ENCODE results near the gene CYP4F8.
"Not testable (repeated sequence)": the region's sequence is repeated elsewhere in the genome, so short reads cannot be mapped to it uniquely, and the experiment has no call there.

The CYP4F8 gene, protein sequence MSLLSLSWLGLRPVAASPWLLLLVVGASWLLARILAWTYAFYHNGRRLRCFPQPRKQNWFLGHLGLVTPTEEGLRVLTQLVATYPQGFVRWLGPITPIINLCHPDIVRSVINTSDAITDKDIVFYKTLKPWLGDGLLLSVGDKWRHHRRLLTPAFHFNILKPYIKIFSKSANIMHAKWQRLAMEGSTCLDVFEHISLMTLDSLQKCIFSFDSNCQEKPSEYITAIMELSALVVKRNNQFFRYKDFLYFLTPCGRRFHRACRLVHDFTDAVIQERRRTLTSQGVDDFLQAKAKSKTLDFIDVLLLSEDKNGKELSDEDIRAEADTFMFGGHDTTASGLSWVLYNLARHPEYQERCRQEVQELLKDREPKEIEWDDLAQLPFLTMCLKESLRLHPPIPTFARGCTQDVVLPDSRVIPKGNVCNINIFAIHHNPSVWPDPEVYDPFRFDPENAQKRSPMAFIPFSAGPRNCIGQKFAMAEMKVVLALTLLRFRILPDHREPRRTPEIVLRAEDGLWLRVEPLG

DNA sequence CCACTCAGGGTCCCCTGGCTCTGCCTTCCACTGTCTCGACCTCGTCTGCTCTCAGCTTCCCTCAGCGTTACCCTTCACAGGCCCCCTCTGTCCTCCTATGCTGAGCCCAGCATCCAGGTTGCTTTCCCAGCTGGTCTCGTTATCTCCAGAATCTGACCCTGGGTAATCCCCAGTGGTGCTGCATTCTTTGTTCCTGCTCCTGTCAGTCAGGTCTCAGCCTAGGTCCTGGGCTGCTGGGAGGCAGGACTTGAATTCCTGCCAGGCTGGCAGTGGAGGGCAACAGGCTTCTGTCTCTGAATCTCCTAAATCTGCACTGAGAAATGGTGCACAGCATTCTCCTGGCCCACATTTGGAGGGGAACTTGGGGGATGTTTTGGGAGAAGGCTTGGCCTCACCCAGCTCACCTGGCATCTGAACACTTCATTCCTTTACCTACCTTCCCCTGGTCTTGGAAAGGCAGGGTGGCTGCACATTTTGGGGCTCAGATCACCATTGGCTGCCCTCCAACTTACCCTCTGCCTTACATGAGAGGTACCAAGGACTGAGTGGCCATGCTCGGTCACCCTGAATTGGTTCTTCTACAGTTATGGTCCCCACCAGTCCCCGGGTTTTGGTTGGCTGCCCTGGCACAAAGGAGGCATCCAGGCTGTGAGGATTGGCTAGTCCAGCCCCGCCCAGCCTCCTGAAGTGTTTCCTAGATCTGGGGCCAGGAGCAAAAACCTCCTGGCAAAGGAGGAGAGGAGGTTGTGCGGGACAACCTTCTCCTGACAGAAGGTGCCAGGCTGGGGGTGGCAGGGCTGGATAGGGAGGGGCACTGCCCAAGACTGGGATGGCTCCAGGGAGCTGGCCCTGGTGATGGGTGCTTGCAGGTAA is at the start of gene CYP4F8:
Gene CYP4F8, plus strand, starts transcription at position 712 of the 873 bp plus-strand sequence. CDS start 399 bp downstream, outside the sequence.
- DNase-seq: no peak

DNA sequence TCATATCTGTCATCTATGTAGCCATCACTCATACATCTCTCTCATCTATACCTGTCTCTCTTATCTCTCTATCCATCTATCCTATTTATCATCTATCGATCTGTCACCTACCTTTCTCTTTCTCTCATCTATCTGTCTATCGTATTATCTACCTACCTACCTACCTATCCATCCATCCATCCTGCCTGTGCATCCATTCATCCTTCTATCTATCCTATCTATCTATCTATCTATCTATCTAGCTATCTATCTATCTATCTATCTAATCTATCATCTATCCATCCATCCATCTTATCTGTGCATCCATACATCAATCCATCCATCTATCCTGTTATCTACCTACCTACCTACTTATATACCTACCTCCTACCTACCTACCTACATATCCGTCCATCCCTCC is 44.6 kb upstream of the CYP4F8 start:
- DNase-seq: no peak

DNA sequence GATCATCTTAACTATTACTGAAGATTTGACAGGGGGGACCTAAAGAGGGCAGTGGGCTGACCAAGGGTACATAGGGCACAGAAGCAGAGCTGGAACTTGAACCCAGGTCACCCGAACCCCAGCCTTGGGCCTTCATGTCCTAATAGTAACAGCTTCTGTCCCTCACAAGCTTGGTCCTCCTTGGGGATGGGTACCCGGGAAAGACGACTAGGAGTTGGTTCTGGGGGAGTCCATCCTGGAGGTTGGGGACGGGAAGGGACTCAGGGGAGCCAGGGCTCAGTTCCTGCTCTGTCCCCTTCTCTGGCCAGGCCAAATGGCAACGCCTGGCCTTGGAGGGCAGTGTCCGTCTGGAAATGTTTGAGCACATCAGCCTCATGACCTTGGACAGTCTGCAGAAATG is 39.6 kb upstream of the CYP4F8 start:
- DNase-seq: no peak

DNA sequence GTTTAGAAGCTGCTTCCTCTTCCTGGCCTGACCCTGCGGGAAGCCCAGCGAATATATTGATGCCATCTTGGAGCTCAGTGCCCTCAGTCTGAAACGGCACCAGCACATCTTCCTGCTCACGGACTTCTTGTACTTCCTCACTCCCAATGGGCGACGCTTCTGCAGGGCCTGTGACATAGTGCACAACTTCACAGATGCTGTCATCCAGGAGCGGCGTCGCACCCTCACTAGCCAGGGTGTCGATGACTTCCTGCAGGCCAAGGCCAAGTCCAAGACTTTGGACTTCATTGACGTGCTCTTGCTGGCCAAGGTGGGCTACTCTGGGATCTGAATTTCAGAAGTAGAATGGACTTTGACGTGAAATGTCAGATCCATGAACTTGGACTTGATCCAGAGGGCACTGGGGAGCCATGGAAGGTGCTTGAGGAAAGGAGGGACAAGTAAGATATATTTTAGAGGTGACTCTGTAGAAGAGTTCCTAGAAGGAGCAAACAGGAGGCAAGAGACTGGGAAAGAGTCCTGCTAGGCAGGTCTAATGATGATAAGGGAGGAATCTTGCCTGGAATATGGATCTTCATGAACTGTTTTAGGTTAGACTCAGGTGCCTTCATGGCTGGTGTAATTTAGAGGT is 38.4 kb upstream of the CYP4F8 start:
- DNase-seq: no peak

DNA sequence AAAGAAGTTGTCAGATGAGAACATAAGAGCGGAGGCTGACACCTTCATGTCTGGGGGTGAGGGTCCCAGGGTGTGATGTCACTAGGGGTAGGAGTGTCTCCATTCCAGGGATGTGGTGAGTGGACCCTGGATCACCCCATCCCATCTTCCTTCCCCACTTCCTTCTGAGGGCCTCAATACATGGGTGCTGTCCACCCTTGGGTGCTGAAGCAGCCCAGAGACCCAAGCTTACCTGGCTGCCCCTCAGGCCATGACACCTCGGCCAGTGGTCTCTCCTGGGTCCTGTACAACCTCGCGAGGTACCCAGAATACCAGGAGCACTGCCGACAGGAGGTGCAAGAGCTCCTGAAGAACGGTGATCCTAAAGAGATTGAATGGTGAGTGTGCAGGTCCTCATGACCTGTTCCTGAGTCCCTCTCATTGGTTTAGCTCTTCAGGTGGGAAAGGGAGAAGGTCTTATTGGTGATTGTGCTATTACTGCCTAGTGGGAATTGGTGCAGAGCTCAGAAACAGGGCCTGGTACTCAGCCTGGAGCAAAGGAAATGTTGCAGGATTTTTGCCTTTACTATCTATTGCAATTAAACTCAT is 37.7 kb upstream of the CYP4F8 start:
- DNase-seq: no peak

DNA sequence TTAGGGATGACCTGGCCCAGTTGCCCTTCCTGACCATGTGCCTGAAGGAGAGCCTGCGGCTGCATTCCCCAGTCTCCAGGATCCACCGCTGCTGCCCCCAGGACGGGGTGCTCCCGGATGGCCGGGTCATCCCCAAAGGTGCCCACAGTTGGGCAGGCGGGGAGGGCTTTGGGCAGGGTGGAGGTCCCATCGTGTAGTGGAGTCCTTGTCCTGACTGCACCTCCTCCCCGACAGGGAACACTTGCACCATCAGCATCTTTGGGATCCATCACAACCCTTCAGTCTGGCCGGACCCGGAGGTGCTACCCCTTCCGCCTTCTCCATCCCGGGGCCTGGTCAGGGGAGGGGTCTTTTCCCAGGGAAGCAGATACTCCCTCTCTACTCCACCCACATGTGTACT is 31.7 kb upstream of the CYP4F8 start:
- DNase-seq: no peak

DNA sequence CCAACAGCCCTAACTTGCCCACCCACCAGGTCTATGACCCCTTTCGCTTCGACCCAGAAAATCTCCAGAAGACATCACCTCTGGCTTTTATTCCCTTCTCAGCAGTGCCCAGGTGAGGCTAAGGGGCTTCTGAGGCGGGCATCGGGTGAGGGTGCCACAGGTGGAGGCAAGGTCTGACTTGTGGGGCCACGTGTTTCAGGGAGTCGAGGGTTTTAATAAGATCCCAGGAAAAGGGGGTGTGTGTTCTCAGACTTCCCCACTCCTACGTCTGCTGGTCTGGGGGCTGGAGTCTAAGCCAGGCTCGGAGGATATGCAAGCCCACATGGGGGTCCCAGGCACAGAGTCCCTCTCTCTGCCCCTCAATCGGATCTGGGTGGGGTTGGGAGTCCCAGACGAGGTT is 30.9 kb upstream of the CYP4F8 start:
- no peak for DNase-seq

DNA sequence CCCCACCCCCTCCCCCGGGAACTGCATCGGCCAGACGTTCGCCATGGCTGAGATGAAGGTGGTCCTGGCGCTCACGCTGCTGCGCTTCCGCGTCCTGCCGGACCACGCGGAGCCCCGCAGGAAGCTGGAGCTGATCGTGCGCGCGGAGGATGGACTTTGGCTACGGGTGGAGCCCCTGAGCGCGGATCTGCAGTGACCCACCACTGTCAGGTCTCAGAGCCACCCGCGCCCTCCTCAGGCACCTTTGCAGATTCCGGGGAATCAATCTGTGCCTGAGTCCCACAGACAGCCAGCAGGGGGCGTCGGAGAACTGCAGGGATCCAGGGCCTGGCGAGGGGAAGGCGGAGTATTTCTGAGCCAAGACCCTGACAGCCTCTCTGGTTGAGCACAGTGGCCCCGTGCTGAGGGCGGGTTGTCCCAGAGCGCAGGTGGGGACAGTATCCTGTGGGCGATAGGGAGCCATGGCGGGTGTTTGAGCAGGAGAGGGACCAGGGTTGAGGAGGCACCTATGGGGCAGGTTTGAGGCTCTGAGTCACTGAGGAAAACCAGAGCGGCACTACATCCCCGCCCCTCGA is 30.4 kb upstream of the CYP4F8 start:
- DNase-seq: peak; percentile 87

DNA sequence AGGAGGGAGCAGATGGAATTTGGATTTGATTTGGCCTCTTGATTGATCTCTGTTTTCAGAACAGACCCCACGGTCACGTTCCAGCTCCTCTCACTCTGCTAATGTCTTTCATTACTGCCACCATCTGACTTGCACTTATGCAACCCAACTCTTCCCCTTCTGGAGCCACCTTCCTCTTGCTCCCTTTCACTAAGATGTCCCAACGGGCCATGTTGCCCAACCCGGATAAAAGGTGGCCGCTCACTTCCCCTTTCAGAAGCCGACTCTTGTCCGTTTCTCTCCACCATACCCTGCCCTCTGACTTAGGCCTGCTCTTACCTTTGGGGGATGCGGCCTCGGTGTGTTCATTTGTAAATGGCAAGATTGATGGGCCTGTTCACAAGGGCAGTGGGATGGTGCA is 27.4 kb upstream of the CYP4F8 start:
- DNase-seq: no peak

DNA sequence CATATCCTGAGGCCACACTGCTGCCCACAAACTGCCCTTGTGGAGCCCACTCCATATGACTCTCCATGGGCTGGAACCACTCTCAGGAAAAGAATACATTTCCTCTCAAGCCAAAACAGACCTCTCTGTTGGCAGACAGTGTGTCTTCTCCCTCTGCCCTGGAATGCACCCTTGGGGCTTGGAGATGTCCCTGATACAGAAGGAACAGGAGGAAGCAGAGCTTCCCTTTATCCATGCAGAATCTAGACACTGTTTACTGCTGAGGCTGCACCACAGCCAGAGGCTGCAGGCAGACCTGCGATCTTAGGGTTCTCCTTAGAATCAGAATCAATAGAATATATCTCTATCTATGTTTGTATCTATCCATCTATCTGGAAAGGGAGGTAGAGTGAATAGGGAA is 26.8 kb upstream of the CYP4F8 start:
- no peak for DNase-seq

DNA sequence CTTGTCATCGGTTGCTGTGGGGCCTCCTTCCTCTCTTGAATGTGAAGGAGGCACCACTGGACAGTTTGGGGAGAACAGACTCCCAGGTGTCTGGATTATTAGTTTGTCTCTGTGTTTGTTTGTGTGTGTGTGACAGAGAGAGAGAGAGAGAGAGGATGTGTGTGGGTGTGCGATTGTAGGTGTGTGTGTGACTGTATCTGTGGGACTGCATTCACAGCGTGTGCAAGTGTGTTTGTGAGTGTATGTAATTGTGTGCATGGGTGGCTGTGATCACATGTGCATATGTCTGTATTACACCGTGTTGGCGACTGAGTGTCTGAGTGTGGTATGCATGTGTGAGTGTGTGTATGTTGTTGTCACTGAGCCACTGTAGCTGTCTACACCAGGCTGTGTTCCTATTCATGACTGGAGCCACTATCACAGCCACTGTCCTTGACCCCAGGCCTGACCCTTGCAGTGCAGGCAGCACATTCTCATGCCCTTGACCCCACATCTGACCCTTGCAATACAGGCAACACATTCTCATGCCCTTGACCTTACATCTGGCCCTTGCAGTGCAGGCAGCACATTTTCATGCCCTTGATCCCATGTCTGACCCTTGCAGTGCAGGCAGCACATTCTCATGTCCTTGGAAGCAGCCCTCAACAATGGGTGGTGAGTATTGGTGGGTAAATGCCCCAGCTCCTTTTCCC is 25.1 kb upstream of the CYP4F8 start:
- DNase-seq: no peak

DNA sequence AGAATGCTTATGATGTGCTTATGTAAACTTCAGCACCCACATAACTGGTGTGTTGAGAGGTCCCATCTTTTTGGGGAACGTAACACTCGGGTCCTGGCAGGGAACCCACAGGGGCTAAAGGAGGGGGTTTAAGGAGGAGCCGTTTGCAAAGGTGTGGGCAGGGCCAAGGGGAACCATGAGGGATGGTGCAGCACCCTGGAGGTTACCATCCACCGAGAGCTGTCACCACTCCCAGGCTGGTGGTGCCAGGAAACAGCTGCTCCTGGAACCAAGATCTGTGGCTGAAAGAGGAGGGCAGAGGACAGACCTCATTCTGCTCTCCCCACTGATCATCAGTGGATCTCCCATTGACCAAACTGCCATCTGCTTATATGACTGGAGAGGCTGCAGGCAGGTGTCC is 23.2 kb upstream of the CYP4F8 start:
- no peak for DNase-seq

DNA sequence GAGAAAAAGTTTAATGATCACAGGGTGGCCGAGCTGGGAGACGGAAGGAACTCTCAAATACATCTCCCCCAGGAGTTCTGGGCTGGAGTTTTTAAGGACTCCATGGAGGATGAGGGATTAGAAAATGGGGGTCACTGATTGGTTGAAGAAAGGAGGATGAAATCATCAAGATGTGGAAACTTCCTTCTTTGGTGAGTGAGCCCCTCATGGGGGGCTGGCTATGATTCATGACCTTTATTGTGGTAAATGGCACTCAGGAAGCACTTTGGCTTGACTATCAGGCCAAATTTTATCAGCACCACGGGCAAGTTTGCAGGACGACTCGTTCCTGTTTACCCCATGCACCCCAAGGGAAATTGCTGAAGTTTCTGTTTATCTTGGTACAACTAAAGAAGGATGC is 22.5 kb upstream of the CYP4F8 start:
- DNase-seq: not testable (repeated sequence)

DNA sequence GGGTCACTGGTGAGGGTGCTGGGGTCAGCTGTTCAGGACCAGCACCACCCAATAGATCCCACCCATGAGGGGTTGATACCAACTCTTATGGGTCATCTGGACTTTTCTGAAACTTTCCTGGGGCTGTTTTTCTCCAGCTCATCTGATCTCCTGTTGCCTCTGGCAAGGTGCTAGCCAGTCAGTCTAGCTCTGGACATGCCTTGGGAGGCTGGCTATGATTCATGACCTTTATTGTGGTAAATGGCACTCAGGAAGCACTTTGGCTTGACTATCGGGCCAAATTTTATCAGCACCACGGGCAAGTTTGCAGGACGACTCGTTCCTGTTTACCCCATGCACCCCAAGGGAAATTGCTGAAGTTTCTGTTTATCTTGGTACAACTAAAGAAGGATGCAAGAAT is 21.3 kb upstream of the CYP4F8 start:
- not testable (repeated sequence) for DNase-seq

DNA sequence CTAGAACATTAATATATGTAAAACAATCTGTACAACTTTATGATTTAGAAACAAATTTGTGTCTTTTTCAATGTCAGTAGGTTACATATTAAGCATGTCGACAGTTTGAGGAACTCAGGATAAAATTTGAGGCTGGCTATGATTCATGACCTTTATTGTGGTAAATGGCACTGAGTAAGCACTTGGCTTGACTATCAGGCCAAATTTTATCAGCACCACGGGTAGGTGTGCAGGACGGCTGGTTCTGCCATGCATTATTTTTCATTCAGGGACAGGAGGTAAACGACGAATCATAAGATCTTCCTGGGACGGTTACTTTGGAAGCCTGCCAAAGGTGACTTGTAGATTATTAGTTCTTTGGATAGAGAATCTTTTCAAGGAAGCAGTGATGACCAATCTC is 19.9 kb upstream of the CYP4F8 start:
- no peak for DNase-seq

DNA sequence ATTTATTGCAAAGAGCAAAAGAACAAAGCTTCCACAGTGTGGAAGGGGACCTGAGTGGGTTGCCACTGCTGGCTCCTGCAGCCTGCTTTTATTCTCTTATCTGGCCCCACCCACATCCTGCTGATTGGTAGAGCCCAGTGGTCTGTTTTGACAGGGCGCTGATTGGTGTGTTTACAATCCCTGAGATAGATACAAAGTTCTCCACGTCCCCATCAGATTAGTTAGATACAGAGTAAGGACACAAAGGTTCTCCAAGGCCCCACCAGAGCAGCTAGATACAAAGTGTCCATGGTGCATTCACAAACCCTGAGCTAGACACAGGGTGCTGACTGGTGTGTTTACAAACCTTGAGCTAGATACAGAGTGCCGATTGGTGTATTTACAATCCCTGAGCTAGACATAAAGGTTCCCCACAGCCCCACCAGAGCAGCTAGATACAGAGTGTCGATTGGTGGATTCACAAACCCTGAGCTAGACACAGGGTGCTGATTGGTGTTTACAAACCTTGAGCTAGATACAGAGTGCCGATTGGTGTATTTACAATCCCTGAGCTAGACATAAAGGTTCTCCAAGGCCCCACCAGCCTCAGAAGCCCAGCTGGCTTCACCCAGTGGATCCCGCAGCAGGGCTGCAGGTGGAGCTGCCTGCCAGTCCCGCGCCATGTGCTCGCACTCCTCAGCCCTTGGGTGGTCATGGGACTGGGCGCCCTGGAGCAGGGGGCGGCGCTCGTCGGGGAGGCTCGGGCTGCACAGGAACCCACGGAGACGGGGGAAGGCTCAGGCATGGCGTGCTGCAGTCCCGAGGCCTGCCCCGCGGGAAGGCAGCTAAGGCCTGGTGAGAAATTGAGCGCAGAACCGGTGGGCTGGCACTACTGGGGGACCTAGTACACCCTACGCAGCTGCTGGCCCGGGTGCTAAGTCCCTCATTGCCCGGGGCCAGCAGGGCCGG is 6.8 kb upstream of the CYP4F8 start:
- not testable (repeated sequence) for DNase-seq

DNA sequence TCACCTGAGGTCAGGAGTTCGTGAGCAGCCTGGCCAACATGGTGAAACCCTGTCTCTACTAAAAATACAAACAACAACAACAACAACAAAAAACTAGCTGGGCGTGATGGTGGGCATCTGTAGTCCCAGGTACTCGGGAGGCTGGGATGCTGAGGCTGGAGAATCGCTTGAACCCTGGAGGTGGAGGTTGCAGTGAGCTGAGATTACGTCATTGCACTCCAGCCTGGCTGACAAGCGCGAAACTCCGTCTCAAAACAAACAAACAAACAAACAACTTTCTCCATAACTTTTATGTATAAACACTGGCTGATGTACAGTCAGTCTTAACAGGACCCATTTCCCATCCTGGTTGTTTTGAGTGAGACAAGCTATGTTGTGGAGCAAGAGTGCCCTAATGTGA is 5.8 kb upstream of the CYP4F8 start:
- no peak for DNase-seq

DNA sequence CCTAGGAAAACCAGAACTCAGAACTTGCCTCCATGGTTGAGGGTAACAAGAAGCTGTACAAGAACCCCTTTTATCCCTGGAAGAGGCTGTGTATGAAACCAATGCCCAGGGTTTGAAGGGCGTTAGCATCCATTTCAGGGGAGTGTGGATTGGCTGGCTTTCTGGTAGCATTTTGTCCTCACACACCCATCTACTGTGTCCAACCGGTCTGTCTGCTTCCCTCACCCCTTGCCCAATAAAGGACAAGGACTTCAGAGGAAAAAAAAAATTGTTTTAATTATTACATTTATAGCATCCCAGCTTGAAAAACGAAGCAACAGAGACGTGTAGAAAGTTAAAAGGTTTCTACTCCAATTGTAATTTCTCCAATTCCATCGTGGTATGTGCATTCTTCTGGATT is 2.7 kb upstream of the CYP4F8 start:
- no peak for DNase-seq

DNA sequence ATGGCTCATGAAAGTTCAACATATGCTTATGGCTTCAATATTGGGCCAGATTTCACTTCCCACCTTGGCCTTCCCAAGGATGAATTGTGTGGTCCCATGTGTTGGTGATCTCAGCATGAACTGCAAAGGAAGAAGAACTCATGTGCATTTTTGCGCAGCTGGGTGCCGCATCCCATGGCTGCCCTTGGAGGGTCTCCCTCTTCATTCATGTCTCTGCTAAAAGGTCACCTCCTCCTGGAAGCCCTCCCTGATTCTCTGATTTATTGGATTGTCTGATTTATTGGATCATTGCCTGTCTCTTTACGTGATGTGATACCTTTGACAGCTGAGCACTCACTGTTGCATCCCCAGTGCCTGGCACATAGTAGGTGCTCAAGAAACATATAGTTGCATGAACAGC is 1.7 kb upstream of the CYP4F8 start:
- no peak for DNase-seq

DNA sequence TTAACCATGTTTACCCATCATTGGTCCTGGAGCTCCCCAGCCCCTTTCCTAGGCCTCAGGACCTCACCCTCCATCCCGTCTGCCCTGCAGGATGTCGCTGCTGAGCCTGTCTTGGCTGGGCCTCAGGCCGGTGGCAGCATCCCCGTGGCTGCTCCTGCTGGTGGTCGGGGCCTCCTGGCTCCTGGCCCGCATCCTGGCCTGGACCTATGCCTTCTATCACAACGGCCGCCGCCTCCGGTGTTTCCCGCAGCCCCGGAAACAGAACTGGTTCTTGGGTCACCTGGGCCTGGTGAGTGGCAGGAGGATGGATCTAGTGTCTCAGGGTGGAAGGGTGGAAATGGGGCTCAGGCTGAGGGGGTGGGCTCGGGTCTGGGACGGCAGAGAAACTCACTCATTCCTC is 508 bp downstream of the CYP4F8 start:
- DNase-seq: no peak

DNA sequence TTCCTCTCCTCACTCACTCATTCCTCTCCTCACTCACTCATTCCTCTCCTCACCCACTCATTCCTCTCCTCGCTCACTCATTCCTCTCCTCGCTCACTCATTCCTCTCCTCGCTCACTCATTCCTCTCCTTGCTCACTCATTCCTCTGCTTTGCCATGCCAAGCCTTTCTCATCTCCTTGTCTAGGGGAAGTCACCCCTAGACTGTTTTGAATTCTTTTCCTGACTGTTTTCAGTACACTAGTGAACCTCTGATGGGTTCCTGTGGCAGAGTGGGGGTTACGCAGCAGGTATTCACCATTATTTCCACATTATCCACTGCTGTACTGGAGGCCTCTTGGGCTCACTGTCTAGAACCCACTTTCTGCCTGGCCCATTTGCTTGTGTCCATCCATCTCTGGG is 1.2 kb downstream of the CYP4F8 start:
- DNase-seq: no peak

All from stimulated activated CD4-positive, alpha-beta T cell treated with anti-CD3 and anti-CD28 coated beads, Interleukin-4, amount 100 ng/mL, for 24 hours (primary cell).